Hematopoietic multipotent progenitor cell (in vitro differentiated cells): ENCODE data around the gene RNF217. TPM values are rescaled to one million over a fixed set of nuclear protein-coding genes. Genes with fewer than 3 reads are reported as not detected.
A peak's percentile ranks its signal among the peaks of the same experiment; 100 is the strongest.
"Not testable (repeated sequence)": the region's sequence is repeated elsewhere in the genome, so short reads cannot be mapped to it uniquely, and the experiment has no call there.

ENCODE experiments used
- DNase-seq, 3 donors: peaks; one replicate each; pipeline ENCODE4 v3.0.0-alpha.2; 2011 to 2015; ENCODE audit warnings: low read depth in 2 of 3, low spot score in 2 of 3
- total RNA-seq: library from RNA; depleted of rRNA; stranded (reverse); fragments of >200 nt; gene quantifications from one replicate; pipeline ENCODE4 v1.2.3, GENCODE V29; 2012

The RNF217 gene
- total RNA-seq, 1 donor: 11.8 TPM

DNA sequence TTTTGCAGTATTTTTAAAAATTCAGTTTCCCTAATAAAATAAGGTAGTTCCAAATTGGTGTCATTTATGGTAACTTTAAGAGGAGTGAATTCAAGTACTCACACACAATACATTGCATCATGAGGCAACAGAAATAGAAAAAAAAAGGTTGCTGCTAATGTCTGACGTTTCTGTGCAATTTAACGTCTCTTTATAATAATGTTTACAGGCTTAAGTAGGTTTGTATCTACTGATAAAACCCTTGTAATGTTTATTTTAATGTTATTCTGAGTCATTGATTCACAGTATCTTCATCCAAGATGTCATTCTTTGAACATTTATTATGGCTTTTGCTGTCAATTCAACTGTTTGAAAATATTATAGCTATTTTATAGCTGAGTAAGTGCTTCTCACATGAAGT is 86.0 kb downstream of the RNF217 start:
- no peak for DNase-seq

DNA sequence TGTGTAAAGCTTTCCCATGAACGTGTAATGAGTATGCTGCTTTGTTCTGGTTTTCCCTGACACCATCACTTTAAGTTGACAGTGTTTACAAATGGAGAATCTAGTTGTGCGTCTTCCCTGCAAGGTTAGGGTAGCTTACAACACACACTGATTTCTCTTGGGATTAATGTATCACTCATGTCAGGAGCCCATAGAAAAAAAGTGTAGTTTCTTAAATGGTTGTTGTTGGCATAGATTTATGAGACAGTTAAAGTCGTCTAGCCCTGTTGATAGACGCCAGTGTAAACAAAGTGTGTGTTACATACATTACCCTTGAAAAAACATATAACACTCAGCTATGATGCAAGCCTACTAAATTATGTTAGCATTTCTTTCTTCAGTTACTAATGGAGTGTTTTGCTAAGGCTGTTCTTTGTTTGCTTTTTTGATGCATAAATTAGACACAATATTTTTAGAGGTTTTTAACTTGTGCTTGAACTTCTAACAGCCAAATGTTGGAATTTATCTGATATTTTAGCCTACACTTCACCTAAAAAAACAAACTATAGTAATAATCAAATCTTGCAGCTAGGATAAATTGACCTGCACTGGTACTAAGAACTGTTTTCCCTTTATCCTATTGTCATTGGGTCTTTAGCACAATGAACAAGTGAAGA is 88.6 kb downstream of the RNF217 start:
- DNase-seq: no peak

DNA sequence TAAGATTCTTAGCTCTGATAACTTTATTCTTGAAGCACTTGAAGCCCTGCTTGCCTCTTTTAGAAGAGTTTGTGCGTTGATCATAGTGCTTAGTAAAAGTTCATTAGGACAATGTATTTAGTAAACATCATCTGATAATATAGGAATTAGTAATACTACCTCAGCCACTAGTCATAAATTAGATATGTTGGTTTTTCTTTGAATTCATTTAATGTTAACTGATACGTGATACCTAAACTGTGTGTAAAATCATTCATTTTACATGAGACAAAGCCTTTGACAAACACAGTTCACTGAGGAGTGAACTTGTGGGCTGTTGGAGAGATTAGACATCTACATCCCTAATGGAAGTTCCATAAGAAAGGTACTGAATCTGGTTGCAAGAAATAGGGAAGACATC is 91.6 kb downstream of the RNF217 start:
- no peak for DNase-seq

DNA sequence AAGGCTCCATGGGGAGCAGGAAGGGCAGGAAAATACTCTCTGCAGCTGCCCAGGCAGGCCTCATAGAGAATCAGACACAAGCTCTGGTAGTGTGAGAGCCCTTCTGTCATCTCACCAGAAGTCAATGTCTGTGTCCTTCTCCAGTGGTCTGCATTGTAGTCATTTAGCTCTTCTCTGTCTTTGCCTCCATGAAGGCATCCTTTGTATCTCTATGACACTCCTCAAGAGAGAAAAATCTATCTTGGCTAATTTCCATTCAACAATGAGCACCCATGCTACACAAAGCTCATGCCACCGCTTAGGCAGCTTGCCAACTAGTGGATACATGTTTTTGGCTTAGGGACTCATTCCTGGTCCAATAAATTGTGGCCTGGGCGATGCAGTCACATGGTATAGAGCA is 92.1 kb downstream of the RNF217 start:
- DNase-seq: no peak

DNA sequence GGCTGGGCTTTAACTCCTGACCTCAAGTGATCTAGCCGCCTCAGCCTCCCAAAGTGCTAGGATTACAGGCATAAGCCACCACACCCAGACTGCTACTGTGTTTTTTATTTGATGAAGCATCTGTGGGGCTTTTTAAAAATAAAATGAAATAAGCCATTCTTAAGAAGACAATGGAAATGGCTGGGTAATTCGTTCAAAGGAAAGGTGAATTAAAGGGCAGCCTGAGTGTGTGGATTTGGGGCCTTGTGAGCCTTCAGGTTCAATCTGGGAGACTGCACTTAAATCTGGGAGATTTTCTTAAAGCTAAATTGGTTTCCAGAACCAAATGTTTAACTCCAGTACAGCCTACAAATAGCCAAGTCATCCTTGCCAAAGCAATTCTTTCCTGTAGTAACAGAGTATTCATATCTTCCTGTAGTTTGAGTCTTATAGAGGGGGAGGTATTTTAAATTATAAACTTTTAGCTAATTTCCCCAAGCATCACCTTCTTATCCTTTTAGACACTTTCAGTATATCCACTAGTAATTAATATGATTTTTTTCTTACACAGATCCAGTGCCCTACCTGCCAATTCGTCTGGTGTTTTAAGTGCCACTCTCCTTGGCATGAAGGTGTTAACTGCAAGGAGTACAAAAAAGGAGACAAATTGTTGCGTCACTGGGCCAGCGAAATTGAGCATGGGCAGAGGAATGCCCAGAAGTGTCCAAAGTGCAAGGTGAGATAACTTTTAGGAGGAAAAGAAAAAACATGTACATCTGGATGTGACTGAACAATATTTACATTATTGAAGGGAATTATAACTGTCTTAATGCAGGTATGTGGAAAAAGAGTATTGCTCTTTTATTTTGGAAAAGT is 95.4 kb downstream of the RNF217 start:
- no peak for DNase-seq

DNA sequence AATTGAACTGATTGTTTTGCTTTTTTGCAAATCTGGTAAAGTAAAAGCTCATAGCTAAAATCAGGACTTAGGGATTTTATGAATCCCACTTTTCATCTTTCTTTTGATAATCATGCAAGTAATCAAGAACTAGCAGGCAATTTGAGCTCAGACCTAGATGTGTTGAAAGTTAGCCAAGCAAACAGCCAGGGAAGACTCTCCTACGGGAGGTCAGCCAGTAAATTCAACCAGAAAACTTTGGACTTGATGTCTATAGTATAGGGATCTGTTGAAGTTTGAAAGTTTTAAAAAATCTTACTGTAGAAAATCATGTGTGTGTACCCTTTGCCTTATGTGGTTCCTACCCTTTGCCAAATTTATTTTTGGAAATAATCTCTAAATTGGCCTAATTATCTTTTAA is 96.3 kb downstream of the RNF217 start:
- DNase-seq: no peak

DNA sequence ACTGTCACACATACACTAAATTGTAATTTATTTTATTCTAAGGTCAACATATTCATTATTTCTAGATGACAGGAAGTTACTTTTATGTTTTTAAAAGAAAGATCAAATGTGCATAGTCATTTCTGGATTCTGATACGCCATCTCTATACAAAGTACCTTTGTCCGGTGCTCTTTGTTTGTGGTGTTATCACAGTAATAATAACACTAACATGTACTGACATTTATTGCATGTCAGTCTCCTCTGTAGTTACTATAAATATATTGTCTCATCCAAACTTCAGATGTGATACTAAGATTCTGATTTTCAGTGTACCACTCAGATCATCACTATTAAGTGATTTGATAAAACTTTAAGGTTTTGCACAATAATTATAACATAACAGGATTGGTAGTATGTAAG is 101.1 kb downstream of the RNF217 start:
- DNase-seq: no peak

DNA sequence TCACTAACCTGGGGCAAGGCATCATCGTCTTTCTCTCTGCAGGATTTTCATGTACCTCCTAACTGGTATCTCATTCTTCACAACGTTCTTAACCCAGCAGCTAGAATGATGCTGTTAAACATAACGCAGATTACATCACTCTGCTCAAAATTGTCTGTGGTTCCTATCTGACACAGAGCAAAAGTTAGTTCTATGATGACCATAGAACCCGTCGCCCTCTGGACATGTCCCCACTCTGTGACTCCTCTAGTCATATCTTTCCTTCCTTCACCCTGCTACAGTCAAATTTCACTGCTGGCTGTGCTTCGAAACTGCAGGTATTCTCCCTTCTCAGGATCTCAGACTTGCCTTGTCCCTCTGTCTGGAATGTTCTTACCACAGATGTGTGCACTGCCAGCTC is 103.9 kb downstream of the RNF217 start:
- DNase-seq: no peak

DNA sequence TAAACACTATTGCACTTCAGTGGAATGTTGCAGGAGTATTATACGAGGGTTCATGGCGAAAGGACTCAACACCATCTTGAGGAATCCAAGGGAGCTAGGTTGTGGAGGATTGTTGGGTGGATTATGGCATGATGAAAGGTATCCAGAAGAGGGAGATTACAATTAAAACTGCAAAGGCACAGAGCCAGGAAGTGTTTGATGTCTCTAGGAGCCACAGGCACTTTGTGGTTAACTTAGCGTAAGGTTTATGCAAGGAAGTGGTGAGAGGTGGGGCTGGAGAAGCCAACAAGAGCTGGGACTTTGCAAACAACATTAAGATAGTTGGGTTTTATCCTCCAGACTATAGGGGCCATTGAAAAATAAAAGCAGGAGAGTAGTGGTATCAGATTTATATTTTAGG is 104.7 kb downstream of the RNF217 start:
- peak in 2 of 3 donors; percentile 21 to 73 for DNase-seq

DNA sequence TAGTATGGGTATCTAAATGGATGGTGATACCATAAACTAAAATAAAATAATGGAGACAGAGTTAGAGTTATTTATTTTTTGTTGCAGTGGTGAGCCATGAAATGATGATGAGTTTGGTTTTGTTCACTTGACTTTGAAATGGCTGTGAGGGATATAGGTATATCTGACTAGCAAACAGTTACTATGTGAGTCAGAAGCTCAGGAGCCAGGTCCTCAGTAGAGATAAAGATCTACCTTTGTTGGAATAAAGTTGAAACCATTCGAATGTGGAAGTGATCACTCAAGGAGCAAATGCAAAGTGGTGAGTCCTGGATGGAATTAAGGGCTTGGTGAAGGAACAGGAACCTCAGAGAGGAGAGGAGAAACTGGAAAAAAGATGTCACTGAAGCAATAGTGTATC is 105.3 kb downstream of the RNF217 start:
- DNase-seq: no peak

DNA sequence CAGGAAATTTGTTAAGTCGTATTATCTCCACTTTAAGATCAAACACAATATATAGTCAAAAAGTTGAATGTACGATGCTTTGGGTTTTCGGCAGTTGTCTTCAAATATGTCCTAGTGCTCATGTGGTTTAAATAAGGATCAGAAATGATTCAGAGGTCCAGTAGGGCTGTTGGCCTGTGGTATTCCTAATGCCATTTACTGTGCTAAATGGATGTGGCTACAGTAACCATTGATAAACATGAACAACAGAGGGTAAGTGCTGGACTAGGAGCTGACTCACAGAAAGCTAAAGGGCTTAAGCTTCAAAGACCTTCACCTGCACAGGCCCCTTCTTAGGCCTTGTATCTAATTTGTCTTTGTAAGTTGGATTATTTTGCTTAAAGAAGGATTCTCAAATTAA is 110.8 kb downstream of the RNF217 start:
- no peak for DNase-seq

DNA sequence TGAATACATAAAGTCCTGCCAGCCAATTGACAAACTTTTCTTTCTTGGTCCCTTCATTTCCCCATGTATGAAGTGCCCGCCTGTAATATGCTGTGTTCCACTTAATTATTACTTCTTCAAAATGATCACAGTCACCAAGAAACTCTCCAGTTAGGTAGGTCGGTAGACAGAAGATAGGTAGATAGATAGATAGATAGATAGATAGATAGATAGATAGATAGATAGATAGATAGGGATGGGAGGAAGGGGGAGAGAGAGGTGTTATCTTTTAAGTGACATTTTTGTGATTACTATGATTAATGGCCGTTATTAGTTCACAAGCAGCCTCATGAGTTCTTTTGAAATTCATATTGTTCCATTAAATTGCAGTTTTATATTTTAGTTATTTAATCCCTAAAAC is 111.9 kb downstream of the RNF217 start:
- no peak for DNase-seq

DNA sequence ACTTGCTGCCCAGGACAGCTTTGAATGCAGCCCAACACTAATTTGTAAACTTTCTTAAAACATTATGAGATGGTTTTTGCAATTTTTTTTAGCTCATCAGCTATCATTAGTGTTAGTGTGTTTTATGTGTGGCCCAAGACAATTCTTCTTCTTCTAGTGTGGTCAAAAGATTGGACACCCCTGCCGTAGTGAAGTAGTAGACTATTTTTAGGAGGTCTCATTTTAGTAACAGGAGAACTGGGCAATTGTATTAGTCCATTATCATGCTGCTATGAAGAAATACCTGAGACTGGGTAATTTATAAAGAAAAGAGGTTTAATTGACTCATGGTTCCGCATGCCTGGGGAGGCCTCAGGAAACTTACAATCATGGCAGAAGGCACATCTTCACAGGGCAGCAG is 112.8 kb downstream of the RNF217 start:
- DNase-seq: not testable (repeated sequence)

DNA sequence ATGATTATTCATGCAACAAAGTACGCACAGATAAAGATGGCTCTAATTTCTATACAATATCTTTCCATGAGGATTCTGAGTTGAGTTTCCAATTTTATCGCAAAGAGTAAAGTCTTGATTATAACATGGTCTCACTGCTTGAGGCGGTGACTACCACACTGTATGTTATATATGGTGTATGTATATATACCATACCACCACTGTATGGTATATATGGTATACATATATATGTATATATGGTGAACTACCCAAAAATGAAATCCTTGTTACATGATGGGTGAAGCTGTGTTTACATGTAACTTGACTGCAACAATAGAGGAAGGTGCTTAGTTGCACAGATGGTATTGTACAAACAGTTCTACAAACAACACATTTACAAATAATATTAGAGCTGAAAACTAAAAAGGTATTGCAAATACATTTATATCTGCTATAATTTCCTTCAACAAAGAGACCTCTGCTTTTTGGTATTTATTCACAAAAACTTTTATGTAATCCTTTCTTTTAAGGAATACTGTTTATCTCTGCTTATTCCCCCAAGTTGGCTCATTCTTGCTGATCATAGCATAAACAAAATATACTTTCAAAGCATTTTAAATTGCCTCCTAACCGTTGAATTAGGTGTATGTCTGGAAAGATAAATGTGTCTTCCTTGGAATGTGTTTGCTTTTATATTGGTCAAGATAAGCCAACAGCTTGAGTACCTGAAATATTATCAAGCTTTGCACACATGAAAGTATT is 113.7 kb downstream of the RNF217 start:
- no peak for DNase-seq

DNA sequence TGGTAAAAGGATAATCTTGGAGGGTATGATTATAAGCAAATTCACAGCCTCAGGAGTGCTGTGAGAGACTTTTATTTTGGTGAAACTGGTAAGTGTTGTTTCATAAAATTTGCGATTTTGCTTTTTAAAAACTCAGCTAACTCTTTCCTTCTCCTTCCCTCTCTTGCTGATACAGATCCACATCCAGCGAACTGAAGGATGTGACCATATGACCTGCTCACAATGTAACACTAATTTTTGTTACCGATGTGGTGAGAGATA is 114.2 kb downstream of the RNF217 start:
- no peak for DNase-seq

DNA sequence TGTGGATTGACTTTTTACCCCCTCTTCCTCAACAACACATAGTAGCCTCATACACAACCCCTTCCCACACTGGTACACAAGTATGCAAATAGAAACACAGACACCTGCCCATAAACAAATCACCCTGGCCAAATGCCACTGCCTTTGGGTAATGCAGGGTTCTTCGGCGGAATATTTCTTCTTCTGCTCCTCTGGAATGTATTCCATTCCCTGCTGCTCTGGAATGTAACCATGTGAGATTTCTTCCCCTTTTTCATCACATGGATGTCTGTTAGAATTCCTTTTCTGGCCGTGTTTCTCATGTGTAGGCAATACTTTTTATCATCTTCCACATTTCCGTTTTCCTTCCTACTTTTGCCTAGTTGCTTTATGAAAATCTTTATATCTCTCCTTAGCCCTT is 115.2 kb downstream of the RNF217 start:
- no peak for DNase-seq

DNA sequence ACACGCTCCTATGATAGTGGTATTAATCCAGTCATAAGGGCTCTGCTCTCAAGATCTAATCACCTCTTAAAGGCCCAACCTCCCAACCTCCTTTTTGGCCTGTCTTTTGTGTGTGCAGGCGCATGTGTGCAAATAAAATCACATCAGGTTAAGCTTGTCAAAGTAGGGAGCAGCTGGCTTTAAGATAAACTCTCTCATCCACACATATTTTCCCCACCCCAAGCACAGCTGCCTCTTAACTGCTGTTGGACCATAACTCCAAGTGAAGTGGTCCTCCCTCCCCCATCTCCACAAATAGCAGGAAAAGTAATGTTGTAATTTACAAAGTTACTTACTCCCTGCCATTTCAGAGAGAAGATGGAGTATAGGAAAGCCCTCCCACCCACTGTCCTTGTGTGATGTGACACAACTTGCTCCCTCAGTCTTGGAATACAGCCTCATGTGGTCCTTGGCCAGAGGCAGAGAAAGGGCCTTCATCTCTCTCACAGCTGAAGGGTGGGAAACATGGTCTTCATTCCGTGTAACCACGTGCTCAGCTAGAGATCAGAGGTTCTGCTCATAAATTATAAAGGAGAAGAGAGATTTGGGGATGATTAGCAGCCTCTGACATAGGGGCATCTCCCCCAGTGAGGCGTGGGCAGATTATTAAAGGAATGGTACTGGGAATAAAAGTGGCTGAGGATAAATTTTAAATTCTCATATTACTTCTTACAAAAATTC is 116.5 kb downstream of the RNF217 start:
- no peak for DNase-seq

DNA sequence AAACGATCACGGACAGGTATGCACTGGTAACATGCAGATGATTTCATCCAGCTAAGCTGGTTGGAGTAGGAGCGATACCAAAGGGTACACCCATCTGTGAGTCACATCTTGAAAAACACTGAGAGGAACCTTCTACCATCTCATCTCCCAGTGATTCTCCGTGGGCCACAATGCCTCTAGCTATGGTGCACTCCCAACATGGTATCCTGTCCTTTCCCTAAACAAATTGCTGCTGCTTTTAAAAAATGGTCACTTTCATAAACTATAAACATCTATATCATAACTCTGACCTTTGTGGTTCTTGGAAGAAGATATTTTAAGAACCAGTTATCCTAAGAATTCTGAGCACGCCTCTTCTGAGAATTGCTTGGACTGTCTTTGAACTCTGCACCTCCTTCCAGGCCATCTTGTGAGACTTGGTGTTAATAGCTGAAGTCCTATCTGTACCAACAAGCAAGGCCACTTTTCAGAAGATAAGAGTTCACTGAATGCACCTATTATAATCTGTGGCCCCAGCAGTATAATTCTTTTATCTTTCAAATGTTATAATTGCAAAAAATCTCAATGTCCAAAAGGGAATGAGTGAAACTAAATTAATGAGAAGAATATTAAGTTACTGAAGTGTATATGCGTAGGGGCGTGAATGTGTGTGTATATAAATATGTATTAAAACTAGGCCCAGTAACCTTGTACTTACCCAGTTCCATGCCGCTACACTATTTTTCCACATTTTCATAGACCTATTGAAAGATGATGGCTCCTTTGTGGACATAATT is 120.9 kb downstream of the RNF217 start:
- no peak for DNase-seq

DNA sequence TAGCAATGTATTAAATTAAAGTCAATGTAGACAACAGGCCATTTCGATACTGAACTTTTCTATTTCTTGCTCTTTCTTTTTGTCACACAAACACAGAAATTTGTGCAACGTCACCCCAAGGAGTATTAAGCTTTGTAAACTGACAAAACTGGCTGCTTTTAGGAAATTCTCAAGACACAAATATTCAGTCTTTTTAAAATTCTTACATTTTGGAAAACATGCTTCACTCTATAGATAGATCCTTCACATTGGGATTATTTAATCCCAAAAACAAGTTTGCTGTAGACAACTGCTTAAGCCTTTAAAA is 121.4 kb downstream of the RNF217 start:
- DNase-seq: no peak

DNA sequence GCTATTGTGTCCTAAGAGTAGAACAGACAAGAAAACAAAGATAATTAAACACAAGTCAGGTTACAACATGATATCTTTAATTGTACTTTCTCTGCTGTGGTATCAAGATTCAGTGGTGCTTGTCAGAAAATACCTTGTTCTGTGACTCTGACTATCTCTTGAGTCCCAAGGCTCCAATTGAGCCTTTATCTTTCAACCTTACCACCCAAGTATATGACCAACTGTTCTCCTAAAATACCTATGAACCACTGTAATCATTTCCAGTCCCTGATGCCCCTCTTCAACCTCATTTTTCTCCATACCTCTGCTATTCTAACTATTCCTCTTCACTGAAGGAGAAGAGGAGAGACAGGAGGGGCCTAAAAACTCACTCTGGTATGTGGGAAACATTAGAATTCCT is 124.5 kb downstream of the RNF217 start:
- DNase-seq: no peak

DNA sequence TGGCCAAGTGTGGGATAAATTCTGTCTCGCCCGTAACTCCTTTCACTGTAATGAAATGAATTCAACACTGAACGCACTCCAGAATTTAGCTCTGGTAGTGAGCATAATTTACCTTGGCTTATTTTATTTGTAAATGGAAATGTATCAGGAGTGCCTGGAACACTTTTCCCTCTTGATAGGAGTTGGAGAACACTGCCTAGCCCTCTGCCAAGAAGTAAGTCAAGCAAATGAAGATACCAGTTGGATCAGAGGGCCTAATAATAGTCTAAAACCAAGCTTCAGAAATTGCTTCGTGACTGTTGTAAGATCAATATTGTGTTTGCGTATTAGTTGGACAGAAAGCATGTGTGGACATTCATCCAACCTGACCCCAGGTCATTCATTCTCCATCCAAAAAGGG is 126.7 kb downstream of the RNF217 start:
- DNase-seq: no peak
